HFFc6 (cell line): ENCODE measurements around the gene FANCE. TPM values are rescaled to one million over a fixed set of nuclear protein-coding genes. Genes with fewer than 3 reads are reported as not detected.
"Not testable (repeated sequence)": the region's sequence is repeated elsewhere in the genome, so short reads cannot be mapped to it uniquely, and the experiment has no call there.

Experiments used
- DNase-seq: peaks from one replicate; pipeline ENCODE4 v3.0.0-alpha.2; 2018
- H3K27ac Mint-ChIP-seq: 2 replicates; pipeline ENCODE4 v1.8.0; 2020; ENCODE audit warnings: mild to moderate bottlenecking, mixed read lengths
- H3K27me3 Mint-ChIP-seq: 2 replicates; pipeline ENCODE4 v1.8.0; 2021; ENCODE audit warnings: mild to moderate bottlenecking, moderate library complexity, mixed read lengths; ENCODE audit not compliant: insufficient read depth
- H3K36me3 Mint-ChIP-seq: 2 replicates; pipeline ENCODE4 v1.8.0; 2021; ENCODE audit warnings: low read depth, mixed read lengths
- H3K4me1 Mint-ChIP-seq: 2 replicates; pipeline ENCODE4 v1.8.0; 2020; ENCODE audit warnings: low read depth, mixed read lengths
- H3K4me3 Mint-ChIP-seq: 2 replicates; pipeline ENCODE4 v1.8.0; 2020; ENCODE audit warnings: mild to moderate bottlenecking, moderate library complexity, mixed read lengths
- H3K9me3 Mint-ChIP-seq: 2 replicates; pipeline ENCODE4 v1.8.0; 2020; ENCODE audit warnings: mild to moderate bottlenecking, mixed read lengths
- CTCF ChIP-seq: fragments of 200-600 bp; sonication (generic); IDR thresholded peaks from 2 replicates; pipeline ENCODE4 v1.5.0; 2021; ENCODE audit warnings: antibody characterized with exemption, mild to moderate bottlenecking
- microRNA-seq: library from miRNA; unstranded; fragments of <30 nt; microRNA quantifications from one replicate; pipeline ENCODE4, GENCODE V29; 2019
- total RNA-seq, 6 experiments: library from RNA; stranded (reverse); fragmentation: NEBNext Ultra II Directional; extraction: Animal tissue kit (Norgen Biotek cat#: 25700); gene quantifications; 2 replicates in 1 of 6; 3 replicates in 5 of 6; pipeline ENCODE4 v1.2.3, GENCODE V29; 2021

The FANCE gene
- total RNA-seq, 6 experiments from 2014 or later = 7.2 to 10.7 (median 9.2) TPM

GRCh38 chr6:35510916-35511561 is 58.9 kb downstream of the FANCE start:
- no peak for TF ChIP-seq CTCF
- H3K4me1 Mint-ChIP-seq = peaks cover 6% of the 10 kb centered on the region; the same call in 1 of the 2 replicates
- H3K4me3 Mint-ChIP-seq = no peak overlapping the region
- no peaks in the 10 kb centered on the region for H3K9me3 Mint-ChIP-seq
- peaks cover 29% of the 10 kb centered on the region for H3K27me3 Mint-ChIP-seq
- no peak for DNase-seq
- H3K36me3 Mint-ChIP-seq = no peaks in the 10 kb centered on the region
- H3K27ac Mint-ChIP-seq = no peak overlapping the region

- no peaks in the 10 kb centered on the region for H3K9me3 Mint-ChIP-seq
- peaks cover 29% of the 10 kb centered on the region for H3K27me3 Mint-ChIP-seq
- no peak overlapping the region for H3K27ac Mint-ChIP-seq
- no peak for TF ChIP-seq CTCF
- H3K36me3 Mint-ChIP-seq = no peaks in the 10 kb centered on the region
- H3K4me3 Mint-ChIP-seq = no peak overlapping the region
- no peak for DNase-seq
- H3K4me1 Mint-ChIP-seq = peaks cover 6% of the 10 kb centered on the region; the same call in 1 of the 2 replicates
These were observed 59.4 kb downstream of the FANCE start for GRCh38 chr6:35511562-35511941.

GRCh38 chr6:35512006-35512405 is 59.9 kb downstream of the FANCE start:
- Mint-ChIP-seq H3K27me3 (peaks cover 27% of the 10 kb centered on the region), H3K4me1 (peaks cover 5% of the 10 kb centered on the region; the same call in 1 of the 2 replicates), H3K9me3 (no peaks in the 10 kb centered on the region), H3K27ac (no peak overlapping the region), H3K36me3 (no peaks in the 10 kb centered on the region), H3K4me3 (no peak overlapping the region)
- DNase-seq = no peak
- TF ChIP-seq CTCF = no peak

DNA sequence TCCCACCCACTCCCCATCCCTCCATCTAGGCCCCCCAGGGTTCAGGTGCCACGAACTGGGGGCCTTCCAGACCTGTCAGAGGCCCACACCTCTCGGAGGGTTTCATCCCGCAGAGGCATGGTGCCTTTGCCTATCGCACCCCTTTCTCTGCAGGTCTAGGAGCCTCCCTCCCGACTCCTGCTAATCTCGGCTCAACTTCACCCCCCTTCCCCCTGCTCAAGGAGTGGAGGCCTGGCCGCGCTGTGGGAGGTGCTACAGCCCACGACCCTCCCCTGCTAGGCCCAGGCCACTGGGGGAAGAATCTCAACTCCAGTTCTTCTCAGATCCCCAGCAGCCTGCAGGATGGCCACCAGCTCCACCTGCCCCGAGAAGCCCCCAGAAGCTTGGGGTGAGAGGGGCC is 60.6 kb downstream of the FANCE start, which contains the start of gene TULP1:
TSS of gene TULP1 (minus strand) at position 157 of the 400 bp plus-strand sequence. CDS start at position 119, 38 bp downstream.
- Mint-ChIP-seq H3K4me3 (no peak within 1 kb of the TSS), H3K27me3 (peaks cover 26% of the 10 kb centered on the region), H3K4me1 (no peaks in the 10 kb centered on the region), H3K9me3 (no peaks in the 10 kb centered on the region), H3K27ac (no peak within 1 kb of the TSS), H3K36me3 (no peaks in the 10 kb centered on the region)
- no peak for DNase-seq
- TF ChIP-seq CTCF = no peak

DNA sequence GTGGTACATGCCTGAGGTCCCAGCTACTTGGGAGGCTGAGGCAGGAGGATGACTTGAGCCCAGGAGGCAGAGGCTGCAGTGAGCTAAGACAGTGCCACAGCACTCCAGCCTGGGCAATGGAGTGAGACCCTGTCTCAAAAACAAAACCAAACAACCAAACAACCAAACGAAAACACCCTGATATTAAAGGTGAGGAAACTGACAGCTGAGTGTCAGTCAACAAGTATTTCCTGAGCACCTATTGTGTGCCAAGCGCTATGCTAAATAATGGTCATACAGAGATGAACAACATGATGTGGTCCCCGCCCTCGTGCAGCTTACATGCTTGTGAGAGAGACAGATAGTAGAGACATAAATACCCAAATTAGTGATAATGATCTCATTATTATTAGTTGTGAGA is 62.4 kb downstream of the FANCE start:
- Mint-ChIP-seq H3K9me3 (no peaks in the 10 kb centered on the region), H3K36me3 (no peaks in the 10 kb centered on the region), H3K27me3 (peaks cover 20% of the 10 kb centered on the region), H3K27ac (no peak overlapping the region), H3K4me3 (no peak overlapping the region), H3K4me1 (no peaks in the 10 kb centered on the region)
- no peak for TF ChIP-seq CTCF
- no peak for DNase-seq

DNA sequence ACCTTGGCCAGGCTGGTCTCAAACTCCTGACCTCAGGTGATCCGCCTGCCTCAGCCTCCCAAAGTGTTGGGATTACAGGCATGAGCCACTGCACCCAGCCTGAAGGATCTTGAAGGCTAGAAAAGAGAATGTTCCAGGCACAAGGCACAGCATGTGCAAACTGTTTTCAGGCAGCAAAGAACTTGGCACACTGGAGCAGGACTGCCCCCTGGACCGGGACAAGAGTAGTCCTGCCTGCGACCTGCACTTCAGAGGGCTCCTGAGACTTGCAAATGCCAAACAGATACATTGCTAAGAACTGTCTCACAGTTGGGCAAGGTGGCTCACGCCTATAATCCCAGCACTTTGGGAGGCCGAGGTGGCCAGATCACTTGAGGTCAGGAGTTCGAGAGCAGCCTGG is 63.8 kb downstream of the FANCE start:
- peaks cover 16% of the 10 kb centered on the region for H3K27me3 Mint-ChIP-seq
- H3K9me3 Mint-ChIP-seq, H3K27ac Mint-ChIP-seq, DNase-seq, H3K36me3 Mint-ChIP-seq, H3K4me3 Mint-ChIP-seq, H3K4me1 Mint-ChIP-seq: not testable (repeated sequence)

Small RNAs within 50 kb of the gene (microRNA-seq; reads per million reads assigned to microRNA genes)
- gene MIR7111 = 5.4 reads per million

Other genes with a start within 250 kb of the FANCE start
- gene SCUBE3, start 238.4 kb upstream of the FANCE start, total RNA-seq = 10 to 100 TPM; 37.0 to 75.0 (median 44.3) TPM
- gene ZNF76, start 192.6 kb upstream of the FANCE start, total RNA-seq = 10 to 100 TPM; 12.7 to 17.1 (median 16.4) TPM
- 1 to 10 TPM; 2.8 to 4.8 (median 3.6) TPM for gene DEF6, start 154.5 kb upstream of the FANCE start, total RNA-seq
- gene PPARD, start 109.8 kb upstream of the FANCE start, total RNA-seq = 10 to 100 TPM; 39.0 to 46.4 (median 41.2) TPM
- gene RPL10A, start 16.1 kb downstream of the FANCE start, total RNA-seq = 1,000 to 10,000 TPM; 1,220 to 1,355 (median 1,285) TPM
- gene TEAD3, start 44.7 kb downstream of the FANCE start, total RNA-seq = 10 to 100 TPM; 34.2 to 39.5 (median 36.5) TPM
- not detected for gene TULP1, start 60.6 kb downstream of the FANCE start, total RNA-seq
- gene FKBP5, start 236.6 kb downstream of the FANCE start, total RNA-seq = 10 to 100 TPM in 5 of 6 experiments, 1 to 10 TPM in 1; 7.6 to 12.9 (median 11.8) TPM